Amygdala (tissue), 56 donors: ENCODE measurements around the gene PRSS53.
A peak's percentile ranks its signal among the peaks of the same experiment; 100 is the strongest.
"Not testable (repeated sequence)": the region's sequence is repeated elsewhere in the genome, so short reads cannot be mapped to it uniquely, and the experiment has no call there.

ENCODE experiments used
- DNase-seq, 56 donors: peaks; one replicate each; lab custom pipeline; 2025; lab: John Stamatoyannopoulos, UW

Gene PRSS53

DNA sequence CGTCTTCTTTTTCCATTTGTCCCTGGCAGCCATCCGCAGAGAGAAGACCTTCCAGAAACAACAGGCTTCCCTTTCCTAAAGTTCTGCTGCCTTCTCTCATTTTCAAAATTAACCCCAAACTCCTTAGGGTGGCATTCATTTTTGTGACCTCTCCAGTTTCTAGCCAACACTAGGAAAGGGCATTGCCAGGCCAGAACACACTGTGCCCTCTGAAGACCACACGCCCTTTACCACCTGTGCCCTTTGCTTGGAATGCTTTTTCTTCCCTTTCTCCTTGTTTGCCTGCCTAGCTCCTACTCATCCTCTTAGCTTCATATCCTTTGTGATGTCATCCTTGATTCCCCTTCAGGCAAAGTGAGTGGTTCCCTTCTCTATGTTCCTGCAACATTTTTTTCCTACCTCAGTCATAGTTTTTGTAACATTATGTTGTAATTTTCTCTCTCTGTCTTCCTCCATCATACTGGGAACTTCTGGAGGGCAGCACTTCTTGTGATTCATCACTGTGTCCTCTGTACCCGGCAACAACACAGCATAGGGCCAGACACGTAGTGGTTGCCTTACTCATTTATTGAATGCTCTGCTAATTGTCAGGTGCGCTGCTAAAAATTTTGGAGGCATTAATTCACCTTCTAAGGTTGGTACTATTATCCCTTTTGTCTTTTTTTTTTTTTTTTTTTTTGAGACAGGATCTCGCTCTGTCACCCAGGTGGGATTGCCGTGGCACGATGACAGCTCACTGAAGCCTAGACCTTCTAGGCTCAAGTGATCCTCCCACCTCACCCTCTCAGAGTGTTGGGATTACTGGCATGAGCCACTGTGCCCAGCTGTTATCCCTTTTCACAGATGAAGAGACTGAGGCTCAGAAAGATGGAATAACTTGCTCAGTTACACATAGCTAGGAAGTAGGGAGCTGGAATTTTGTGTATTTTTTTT is 29.7 kb upstream of the PRSS53 start:
- no peak for DNase-seq

DNA sequence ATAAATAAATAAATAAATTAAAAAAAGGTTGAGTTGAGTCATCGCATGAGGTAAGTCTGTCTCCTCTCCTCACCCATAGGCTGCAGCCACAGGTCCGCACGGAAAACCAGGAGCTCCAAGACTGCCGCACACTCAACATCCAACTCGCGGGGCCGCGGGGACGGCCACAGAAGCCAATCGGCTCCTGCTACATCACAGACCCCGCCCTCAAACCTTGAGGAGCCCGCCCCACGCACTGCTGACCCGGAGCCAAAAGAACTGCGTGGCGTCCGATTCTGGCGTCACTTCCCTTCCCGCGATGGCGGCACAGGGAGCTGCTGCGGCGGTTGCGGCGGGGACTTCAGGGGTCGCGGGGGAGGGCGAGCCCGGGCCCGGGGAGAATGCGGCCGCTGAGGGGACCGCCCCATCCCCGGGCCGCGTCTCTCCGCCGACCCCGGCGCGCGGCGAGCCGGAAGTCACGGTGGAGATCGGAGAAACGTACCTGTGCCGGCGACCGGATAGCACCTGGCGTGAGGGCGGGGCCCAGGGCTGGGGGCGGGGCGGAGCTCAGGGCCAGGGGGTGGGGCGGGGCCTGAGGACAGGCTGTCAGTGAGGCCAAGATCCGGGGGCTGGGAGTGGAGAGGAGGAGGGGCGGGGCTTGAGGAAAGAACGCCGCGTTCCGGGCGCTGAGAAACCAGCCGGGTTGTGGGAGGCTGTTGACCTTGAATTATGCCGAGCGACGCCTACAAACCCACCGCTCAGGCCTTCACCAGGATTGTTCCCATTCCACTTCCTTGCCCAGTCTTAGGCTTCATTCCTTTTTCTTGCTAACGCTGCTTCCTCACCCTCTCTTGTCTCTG is 28.9 kb upstream of the PRSS53 start, which contains the start of gene KAT8:
Gene KAT8 (plus strand): TSS at position 281 of the 839 bp plus-strand sequence. CDS start 18 bp downstream, at position 299.
- DNase-seq = peak; percentile 70 to 98 (median 96)

DNA sequence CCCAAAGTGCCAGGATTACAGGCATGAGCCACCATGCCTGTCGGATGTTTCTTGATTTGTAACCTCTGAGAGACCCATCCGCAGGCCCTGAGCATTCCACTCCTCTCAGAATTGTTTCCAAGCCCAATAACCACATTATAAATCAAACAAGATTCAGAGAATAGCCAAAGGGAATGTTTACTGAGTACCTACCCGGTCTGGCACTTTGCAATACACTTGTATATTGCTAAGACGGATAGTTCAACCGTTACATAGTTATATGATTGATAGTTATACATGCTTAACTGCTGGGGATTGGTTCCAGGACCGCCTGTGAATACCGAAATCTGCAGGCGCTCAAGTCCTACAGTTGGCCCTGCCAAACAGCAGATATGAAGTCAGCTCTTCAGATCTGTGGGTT is 25.7 kb upstream of the PRSS53 start:
- no peak for DNase-seq

DNA sequence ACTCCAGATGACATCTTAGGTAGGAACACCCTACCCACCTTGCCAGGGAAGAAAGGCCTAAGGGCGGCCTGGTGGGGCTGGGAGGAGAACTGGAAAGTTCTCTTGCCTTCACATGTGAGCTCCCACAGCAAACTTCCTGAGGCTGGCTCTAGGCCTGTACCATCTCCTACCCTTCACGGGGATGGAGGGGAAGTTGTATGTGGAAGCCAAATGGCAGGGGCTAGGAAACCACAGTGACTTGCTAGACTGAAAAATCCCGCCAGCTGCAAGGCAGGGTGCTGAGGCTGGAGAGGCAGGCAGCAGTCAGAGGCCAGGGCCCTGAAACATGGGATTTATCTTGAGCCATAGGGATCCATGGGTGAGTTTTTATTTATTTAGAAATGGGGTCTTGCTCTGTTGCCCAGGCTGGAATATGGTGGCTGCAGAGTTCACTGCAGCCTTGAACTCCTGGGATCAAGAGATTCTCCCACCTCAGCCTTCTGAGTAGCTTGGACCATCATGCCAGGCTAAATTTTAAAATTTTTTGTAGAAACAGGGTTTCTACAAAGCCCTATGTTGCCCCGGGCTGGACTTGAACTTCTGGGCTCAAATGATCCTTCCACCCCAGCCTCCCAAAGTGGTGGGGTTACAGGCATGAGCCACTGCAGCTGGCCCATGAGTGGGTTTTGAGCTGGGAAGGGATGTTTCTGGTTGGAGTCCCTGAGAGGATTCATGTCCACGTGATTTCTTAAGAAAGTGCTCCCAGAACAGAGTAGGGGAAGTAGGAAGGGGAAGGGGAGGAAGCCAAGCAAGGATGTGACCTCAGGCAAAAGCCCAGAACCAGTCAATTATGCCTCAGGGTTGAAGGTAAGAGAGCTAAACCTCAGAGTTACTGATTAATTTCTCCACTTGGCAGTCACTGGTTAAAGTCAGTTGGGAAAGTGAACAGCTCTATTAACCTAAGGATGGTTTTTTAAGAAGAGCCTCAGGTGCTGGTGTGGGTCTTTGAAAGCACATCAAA is 24.7 kb upstream of the PRSS53 start:
- peak in 1 of 56 donors; percentile 22 for DNase-seq

DNA sequence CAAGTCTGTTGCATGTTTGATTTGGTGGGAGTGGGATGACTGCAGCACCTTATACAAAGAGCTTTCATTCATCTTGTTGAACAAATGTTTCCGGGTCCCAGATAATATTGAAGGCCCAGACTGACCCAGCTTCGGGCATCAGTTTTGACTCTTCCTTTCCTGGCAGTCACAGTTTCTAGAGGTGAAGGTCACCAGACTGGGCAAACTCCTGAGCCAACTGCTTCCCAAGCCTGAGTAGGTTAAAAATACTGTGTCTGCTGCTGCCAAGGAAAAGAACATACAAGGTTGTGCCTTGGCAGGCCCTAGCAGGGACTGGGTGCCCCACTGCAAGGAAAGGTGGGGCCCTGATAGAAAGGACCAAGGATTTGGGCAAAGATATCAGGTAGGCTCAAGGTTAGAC is 24.0 kb upstream of the PRSS53 start:
- no peak for DNase-seq

DNA sequence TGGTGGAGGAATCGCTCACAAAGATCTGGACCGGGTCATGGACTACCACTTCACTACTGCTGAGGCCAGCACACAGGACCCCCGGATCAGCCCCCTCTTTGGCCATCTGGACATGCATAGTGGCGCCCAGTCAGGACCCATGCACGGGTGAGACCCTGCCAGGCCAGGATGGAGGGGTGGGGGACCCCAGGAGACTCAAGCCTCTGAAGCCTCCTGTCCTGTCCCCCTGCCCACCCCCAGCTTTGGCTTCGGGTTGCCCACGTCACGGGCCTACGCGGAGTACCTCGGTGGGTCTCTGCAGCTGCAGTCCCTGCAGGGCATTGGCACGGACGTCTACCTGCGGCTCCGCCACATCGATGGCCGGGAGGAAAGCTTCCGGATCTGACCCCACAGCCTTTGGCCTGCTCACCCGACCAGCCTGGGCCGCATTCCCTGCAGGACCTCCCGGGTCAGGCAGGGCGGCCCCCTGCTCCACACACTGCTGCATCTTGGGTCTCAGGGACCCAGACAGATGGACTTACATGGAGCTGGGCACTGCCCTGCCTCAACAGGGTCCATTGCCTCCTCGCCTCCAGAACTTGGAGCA is 23.2 kb upstream of the PRSS53 start:
- no peak for DNase-seq

DNA sequence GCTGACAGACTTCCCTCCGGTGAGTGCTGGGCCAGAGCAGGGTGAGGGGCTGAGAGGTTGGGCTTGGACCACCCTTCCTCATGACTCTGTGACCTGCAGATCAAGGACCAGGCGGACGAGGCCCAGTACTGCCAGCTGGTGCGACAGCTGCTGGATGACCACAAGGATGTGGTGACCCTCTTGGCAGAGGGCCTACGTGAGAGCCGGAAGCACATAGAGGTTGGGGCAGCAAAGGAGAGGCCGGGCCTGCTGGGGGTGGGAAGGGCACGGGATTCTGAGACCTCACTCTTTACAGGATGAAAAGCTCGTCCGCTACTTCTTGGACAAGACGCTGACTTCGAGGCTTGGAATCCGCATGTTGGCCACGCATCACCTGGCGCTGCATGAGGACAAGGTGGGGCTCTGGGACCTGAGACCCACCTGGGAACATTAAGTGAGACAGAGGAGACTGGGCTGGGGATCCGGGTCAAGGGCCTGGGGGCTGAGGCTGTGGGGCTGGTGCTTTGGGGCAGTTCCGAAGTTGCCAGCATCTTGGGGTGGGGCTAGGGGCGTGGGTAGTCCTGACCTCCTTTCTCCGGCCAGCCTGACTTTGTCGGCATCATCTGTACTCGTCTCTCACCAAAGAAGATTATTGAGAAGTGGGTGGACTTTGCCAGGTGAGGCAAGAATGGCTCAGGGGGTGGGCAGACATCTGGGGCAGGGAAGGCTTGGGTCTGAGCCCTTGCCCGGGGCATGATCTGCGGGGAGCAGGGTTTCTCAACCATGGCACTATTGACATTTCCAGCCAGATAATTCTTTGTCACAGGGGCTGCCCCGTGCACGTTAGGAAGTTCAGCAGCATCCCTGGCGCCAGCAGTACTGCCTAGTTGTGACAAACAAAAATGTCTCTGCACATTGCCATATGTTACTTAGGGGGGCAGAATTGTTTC is 21.6 kb upstream of the PRSS53 start:
- DNase-seq = no peak

DNA sequence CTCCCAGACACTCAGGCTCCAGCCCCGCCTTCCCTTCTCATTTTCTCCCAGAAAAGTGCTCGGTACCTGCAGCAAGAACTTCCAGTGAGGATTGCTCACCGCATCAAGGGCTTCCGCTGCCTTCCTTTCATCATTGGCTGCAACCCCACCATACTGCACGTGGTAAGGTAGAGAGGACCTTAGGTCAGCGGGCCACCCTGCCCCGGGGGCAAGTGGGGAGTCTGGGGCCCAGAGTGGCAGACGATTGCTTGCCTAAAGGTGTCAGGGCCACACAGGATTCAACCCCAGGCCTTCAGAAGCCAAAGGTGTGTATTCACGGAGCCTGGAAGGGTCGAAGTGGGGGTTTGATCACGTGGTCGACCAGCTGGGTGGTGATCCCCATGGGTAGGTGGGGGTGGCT is 20.9 kb upstream of the PRSS53 start:
- DNase-seq = no peak

DNA sequence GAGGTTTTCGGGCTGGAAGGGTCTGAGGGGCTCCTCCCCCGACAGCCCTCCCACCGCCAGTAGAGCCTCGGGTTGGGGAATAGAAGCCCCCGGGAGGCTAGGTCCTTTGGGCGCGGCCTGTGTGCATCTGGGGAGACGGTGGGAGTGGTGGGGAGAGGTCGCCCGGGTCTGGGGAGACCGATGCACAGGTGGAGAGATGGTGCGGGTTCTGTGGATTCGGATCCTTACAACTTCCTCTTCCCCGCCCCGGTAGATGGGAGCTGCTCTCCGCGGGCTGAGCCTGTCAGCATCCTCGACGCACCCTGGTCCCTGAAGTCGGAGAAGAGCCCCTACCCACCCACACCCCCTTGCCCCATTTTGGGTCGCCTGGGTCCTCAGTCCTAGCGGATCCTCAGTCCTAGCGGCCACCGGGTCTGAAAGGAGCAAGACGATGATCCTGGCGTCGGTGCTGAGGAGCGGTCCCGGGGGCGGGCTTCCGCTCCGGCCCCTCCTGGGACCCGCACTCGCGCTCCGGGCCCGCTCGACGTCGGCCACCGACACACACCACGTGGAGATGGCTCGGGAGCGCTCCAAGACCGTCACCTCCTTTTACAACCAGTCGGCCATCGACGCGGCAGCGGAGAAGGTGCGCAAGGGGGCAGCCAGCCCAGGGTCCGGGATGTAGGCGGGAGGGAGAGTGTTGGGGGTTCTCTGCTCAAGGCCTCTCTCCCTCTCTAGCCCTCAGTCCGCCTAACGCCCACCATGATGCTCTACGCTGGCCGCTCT is 20.2 kb upstream of the PRSS53 start:
- no peak for DNase-seq

DNA sequence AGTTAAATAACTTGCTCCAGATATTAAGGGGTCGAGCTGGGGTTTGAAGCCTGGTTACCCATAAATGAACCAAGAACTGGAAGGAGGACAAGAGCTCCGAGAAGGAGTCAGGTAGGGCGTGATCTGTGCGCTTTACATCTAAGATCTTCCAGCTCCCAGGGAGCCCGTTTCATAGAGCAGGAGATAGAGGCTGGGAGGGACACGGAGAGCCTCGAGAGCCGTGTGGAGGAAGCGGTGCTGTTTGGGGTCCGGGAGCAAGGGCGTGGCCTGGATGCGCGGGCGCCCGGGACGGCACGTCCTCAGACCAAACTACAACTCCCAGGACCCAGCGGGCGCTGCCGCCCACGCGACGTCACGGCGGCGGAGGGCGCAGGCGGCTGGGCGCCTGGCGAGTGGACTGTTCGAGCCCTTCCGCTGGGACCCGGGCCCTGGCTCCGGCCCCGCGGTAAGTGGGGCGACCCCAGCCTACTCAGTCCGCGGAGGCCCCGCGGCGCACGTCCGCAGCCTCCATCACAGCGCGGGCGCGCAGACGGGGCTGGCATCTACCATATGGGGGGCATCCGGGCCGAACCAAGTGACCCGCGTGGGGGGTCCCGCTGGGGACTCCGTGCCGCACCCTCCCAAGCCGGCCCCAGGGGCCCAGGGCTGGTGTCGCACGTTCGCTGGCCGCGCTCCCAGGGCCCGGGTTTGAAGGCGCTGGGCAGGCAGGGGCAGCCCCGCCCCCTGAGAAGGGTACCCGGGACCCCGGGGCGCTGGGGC is 19.5 kb upstream of the PRSS53 start, which contains the start of gene BCKDK:
Gene BCKDK (plus strand): TSS at position 352 of the 759 bp plus-strand sequence. CDS start 838 bp downstream, outside the sequence.
- peak in 46 of 56 donors; percentile 13 to 81 (median 45) for DNase-seq

DNA sequence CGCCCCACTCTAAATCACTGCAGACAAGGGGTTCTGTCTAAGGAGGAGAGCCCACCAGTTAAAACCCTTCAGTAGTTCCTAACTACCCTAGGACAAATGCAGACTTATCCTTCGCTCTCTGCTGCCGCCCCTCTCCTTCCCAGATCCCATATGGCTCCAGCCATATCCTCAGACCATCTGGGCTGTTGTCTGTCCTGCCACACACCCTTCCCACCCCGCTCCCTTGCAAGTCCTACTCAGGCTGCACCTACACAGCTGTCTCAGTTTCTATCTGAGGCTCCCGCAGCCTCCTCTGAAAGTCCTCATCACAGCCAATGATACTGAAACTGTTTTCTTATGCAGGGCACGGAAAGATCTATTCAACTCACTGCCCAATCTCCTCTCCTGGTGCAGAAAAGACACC is 18.7 kb upstream of the PRSS53 start:
- DNase-seq = peak in 1 of 56 donors; percentile 2

DNA sequence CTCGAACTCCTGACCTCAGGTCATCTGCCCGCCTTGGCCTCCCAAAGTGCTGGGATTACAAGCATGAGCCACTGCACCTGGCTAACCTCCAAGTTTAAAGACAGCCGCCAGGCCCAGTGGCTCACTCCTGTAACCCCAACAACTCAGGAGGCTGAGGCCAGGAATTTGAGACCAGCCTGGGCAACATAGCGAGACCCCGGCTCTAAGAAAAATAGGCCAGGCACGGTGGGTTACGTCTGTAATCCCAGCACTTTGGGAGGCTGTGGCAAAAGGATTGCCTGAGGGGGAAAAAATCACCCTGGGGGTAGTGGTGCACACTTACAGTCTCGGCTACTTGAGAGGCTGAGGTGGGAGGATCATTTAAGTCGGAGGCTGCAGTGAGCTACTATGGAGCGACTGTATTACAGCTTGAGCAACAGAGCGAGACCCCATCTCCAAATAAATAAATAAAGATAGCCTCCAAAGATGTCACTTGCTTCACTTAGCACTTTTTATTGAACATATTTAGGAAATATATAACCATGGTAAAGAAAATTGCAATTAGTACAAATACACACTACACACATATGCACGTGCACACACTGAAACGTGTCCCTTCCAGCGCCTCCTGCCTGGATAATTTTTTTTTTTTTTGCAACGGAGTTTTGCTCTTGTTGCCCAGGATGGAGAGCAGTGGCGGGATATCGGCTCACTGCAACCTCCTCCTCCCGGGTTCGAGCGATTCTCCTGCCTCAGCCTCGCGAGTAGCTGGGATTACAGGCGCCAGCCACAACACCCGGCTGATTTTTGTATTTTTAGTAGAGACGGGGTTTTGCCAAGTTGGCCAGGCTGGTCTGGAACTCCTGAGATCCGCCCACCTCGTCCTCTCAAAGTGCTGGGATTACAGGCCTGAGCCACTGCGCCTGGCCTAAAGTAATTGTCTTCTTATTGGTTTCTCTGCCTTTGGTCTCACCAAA is 18.0 kb upstream of the PRSS53 start:
- no peak for DNase-seq

DNA sequence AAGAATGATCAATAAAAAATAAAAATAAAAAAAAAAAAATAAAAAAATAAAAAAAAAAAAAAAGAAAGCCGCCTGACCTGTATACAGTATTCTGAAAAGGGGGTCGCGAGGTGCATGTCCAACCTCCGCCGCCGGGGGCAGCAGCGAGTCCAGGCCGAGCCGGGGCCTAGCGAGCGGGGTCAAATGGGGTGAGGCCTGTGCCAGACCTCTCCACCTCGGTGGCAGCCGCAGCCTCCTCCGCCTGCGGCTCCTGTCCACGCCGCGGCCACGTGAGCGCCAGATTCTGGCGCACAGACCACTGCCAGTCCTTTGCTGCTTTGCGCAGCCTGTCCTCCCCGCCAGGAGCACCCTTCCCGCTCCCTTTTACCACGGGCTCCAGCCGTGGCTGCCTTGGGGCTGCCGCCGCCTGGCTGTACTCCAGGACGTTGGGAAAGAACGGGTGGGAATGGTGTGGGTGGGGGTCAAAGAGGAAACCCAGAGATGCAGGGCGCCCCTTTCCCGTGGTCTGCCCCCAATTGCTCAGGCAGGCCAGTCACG is 17.0 kb upstream of the PRSS53 start:
- peak in 49 of 56 donors; percentile 14 to 85 (median 49) for DNase-seq

DNA sequence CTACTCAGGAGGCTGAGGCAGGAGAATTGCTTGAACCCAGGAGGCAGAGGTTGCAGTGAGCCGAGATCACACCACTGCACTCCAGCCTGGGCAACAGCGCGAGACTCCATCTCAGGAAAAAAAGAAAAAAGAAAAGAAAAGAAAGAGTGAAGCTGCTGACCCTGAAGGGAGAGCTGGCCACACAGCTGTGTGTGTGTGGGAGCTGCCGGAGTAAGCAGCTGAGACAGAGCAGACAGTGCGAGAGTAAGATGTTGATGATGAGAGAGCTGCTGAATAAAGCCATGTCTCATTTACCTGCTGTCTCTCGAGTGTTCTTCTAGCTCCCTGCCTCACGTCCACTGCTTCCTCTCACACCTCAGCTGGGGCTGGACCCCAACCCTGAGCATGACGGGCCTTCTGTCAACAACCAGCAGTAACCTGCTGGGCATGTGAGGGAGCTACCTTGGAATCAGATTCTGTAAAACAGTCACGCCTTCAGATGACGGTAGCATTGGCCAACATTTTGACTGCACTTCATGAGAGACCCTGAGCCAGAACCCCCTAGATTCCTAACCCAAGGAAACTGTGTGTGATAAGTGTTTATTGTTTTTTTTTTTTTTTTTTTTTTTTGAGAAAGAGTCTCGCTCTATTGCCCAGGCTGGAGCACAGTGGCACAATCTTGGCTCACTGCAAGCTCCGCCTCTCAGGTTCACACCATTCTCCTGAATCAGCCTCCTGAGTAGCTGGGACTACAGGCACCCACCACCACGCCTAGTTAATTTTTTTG is 12.3 kb upstream of the PRSS53 start:
- DNase-seq = not testable (repeated sequence)
